Thyroid gland (tissue), 4 donors: ENCODE data around the gene KLF9. TPM values are rescaled to one million over a fixed set of nuclear protein-coding genes. Genes with fewer than 3 reads are reported as not detected.

Source experiments
- DNase-seq, 2 donors: peaks; one replicate each; pipeline ENCODE4 v3.0.0-alpha.2; 2019
- H3K27ac ChIP-seq, 3 donors: fragments of 200-600 bp; sonication (generic); 1 replicate in 2 of 3; 2 replicates in 1 of 3; pipeline ENCODE4 v1.5.1; 2016 to 2019; ENCODE audit warnings: mild to moderate bottlenecking in 1 of 3, moderate library complexity in 1 of 3
- H3K27me3 ChIP-seq: fragments of 200-600 bp; sonication (generic); one replicate; pipeline ENCODE4 v1.5.1; 2019
- H3K36me3 ChIP-seq, 2 donors: fragments of 200-600 bp; sonication (generic); one replicate each; pipeline ENCODE4 v1.5.1; 2016 to 2019
- H3K4me1 ChIP-seq, 2 donors: fragments of 200-600 bp; sonication (generic); one replicate each; pipeline ENCODE4 v1.5.1; 2017 to 2019
- H3K4me3 ChIP-seq, 3 donors: fragments of 200-600 bp; sonication (generic); replicated peaks in 1 of 3; 1 replicate in 2 of 3; 2 replicates in 1 of 3; pipeline ENCODE4 v1.5.1; 2016; ENCODE audit warnings: mild to moderate bottlenecking in 1 of 3
- H3K9me3 ChIP-seq: fragments of 200-600 bp; sonication (generic); one replicate; pipeline ENCODE4 v1.5.1; 2017
- POLR2A ChIP-seq, 2 donors: fragments of 450-650 bp; IDR thresholded peaks; one replicate each; pipeline ENCODE4 v1.6.1; 2017; ENCODE audit warnings: antibody characterized with exemption in 2 of 2, mild to moderate bottlenecking in 2 of 2, moderate library complexity in 1 of 2
- WGBS, 2 donors: methylation state at CpG; one replicate each; pipeline ENCODE4 v1.1.5; 2017; 5-methylcytosine and 5-hydroxymethylcytosine counted together
- intact Hi-C: fragments of 100-400 bp; cut with DNase I; formaldehyde crosslinking; loops from one replicate; pipeline ENCODE4 v1.15.1; 2023
- total RNA-seq, 4 donors: library from RNA; depleted of rRNA; stranded (reverse); fragments of >200 nt; gene quantifications; one replicate each; pipeline ENCODE4 v1.2.3, GENCODE V29; 2016
- TF ChIP-seq, protein P1 (sequence below), 6 experiments: fragments of 200-600 bp in 3 of 6; fragments of 450-650 bp in 3 of 6; sonication (generic) in 3 of 6; IDR thresholded peaks; one replicate each; pipeline ENCODE4 v1.5.1; 2016 to 2019; ENCODE audit warnings: antibody characterized with exemption in 6 of 6, mild to moderate bottlenecking in 2 of 6, inconsistent platforms in 1 of 6, moderate library complexity in 1 of 6

The KLF9 gene
- total RNA-seq, 4 donors from 2014 or later: 96.3 to 155 (median 125) TPM

GRCh38 chr9:70455993-70456704 lies 41.7 kb upstream of the KLF9 start:
- DNase-seq: no peak
- intact Hi-C loops: no loop called here
- Histone ChIP-seq H3K27me3 (no peaks in the 10 kb centered on the region), H3K27ac (no peak overlapping the region), H3K4me3 (no peak overlapping the region), H3K4me1 (no peaks in the 10 kb centered on the region), H3K36me3 (no peaks in the 10 kb centered on the region), H3K9me3 (no peaks in the 10 kb centered on the region)
- 69 to 77% methylated on average over 7 of the region's 7 CpGs for WGBS, 2 donors
- TF ChIP-seq POLR2A (IDR thresholded peaks at IDR 0.05): no peak
- TF ChIP-seq, protein P1, sequence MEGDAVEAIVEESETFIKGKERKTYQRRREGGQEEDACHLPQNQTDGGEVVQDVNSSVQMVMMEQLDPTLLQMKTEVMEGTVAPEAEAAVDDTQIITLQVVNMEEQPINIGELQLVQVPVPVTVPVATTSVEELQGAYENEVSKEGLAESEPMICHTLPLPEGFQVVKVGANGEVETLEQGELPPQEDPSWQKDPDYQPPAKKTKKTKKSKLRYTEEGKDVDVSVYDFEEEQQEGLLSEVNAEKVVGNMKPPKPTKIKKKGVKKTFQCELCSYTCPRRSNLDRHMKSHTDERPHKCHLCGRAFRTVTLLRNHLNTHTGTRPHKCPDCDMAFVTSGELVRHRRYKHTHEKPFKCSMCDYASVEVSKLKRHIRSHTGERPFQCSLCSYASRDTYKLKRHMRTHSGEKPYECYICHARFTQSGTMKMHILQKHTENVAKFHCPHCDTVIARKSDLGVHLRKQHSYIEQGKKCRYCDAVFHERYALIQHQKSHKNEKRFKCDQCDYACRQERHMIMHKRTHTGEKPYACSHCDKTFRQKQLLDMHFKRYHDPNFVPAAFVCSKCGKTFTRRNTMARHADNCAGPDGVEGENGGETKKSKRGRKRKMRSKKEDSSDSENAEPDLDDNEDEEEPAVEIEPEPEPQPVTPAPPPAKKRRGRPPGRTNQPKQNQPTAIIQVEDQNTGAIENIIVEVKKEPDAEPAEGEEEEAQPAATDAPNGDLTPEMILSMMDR (IDR thresholded peaks at IDR 0.05): no peak

DNA sequence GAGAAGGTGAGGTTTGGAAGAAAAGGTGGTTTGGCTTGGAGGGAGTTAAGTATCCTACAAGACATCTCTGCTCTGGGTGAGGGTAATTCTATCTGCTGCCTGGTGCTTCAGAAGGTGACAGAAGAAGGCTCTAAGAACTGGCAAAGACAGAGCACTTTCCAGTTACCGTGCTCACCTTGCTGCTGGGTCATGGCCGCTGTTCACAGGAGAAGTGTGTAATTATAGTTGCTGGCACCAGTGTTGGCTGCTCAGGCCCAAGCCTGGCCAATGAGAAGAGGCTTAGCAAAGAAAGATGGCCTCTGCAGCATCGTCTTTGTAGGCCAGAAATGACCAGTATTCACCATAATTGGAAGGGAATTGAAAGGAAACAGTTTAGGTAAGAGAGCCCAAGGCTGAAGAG lies 37.9 kb upstream of the KLF9 start:
- Histone ChIP-seq H3K9me3 (no peaks in the 10 kb centered on the region), H3K4me3 (no peak overlapping the region), H3K27me3 (no peaks in the 10 kb centered on the region), H3K36me3 (no peaks in the 10 kb centered on the region), H3K27ac (no peak overlapping the region), H3K4me1 (peaks cover 0 to 6% of the 10 kb centered on the region in 2 donors)
- TF ChIP-seq, protein P1 (IDR thresholded peaks at IDR 0.05): no peak
- TF ChIP-seq POLR2A (IDR thresholded peaks at IDR 0.05): no peak
- DNase-seq: no peak
- intact Hi-C loops: no loop called here
- WGBS, 2 donors: 98 to 99% methylated on average over 3 of the region's 3 CpGs

GRCh38 chr9:70451765-70452164 lies 37.3 kb upstream of the KLF9 start:
- Histone ChIP-seq H3K4me3 (no peak overlapping the region), H3K36me3 (no peaks in the 10 kb centered on the region), H3K27ac (no peak overlapping the region), H3K4me1 (peaks cover 0 to 6% of the 10 kb centered on the region in 2 donors), H3K27me3 (no peaks in the 10 kb centered on the region), H3K9me3 (no peaks in the 10 kb centered on the region)
- TF ChIP-seq, protein P1 (IDR thresholded peaks at IDR 0.05): no peak
- no peak for TF ChIP-seq POLR2A (IDR thresholded peaks at IDR 0.05)
- intact Hi-C loops: no loop called here
- 87 to 90% methylated on average over 5 of the region's 5 CpGs for WGBS, 2 donors
- no peak for DNase-seq

GRCh38 chr9:70450738-70451137 lies 36.3 kb upstream of the KLF9 start:
- Histone ChIP-seq H3K4me1 (peaks cover 0 to 6% of the 10 kb centered on the region in 2 donors), H3K27ac (no peak overlapping the region), H3K27me3 (no peaks in the 10 kb centered on the region), H3K9me3 (no peaks in the 10 kb centered on the region), H3K36me3 (no peaks in the 10 kb centered on the region), H3K4me3 (no peak overlapping the region)
- DNase-seq: no peak
- intact Hi-C loops: no loop called here
- no peak for TF ChIP-seq POLR2A (IDR thresholded peaks at IDR 0.05)
- TF ChIP-seq, protein P1 (IDR thresholded peaks at IDR 0.05): no peak
- 91 to 92% methylated on average over 5 of the region's 5 CpGs for WGBS, 2 donors

DNA sequence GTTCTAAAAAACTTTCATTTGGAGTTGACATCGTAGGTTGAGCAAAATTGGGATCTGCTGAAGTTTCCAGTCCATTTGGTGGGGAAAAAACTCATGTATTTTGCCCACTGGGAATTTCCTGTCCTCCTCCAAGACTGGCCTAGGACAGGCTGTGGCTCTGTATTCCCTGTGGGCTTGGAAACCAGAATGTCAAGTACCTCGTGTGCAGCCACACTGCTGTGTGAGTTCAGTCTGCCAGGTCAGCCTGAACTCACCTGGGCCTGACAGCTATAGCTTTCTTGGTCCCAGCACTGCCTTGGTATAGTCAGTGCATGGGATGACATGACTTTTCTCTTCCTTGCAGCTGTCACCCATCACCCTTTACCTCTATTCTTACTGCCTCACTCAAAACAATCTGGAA lies 35.0 kb upstream of the KLF9 start:
- Histone ChIP-seq H3K27ac (no peak overlapping the region), H3K4me3 (no peak overlapping the region), H3K36me3 (no peaks in the 10 kb centered on the region), H3K27me3 (no peaks in the 10 kb centered on the region), H3K4me1 (peaks cover 0 to 6% of the 10 kb centered on the region in 2 donors), H3K9me3 (no peaks in the 10 kb centered on the region)
- 53 to 65% methylated on average over 2 of the region's 2 CpGs for WGBS, 2 donors
- DNase-seq: peak; percentile 49 to 58
- TF ChIP-seq, protein P1 (IDR thresholded peaks at IDR 0.05): no peak
- TF ChIP-seq POLR2A (IDR thresholded peaks at IDR 0.05): no peak
- intact Hi-C loops: no loop called here
